ENCODE data around the gene MEX3D.

MEX3D gene

GRCh38 chr19:1585243-1585580 lies 17.1 kb upstream of the MEX3D start:
- H3K4me2 ChIP-seq (ENCODE audit: low read length), result no peak overlapping the region
- TF ChIP-seq CTCF (IDR thresholded peaks at IDR 0.05; ENCODE audit: low read length) (no peak), EZH2 (IDR thresholded peaks at IDR 0.05; ENCODE audit: borderline replicate concordance, low read length) (no peak)
- H3K9ac ChIP-seq (ENCODE audit: low read length), result no peak overlapping the region
- no peaks in the 10 kb centered on the region for H3K9me3 ChIP-seq (ENCODE audit: low read length)
- no peaks in the 10 kb centered on the region for H3F3A ChIP-seq (ENCODE audit: insufficient read depth, low read length)
- H3K4me1 ChIP-seq (ENCODE audit: insufficient read depth, low read length, severe bottlenecking), result peaks cover 8% of the 10 kb centered on the region
- H3K4me3 ChIP-seq (ENCODE audit: low read depth, low read length, poor library complexity, severe bottlenecking), result no peak overlapping the region
- H3K27me3 ChIP-seq (ENCODE audit: insufficient read depth, low read length), result no peaks in the 10 kb centered on the region
- peaks cover 79% of the 10 kb centered on the region for H3K36me3 ChIP-seq (ENCODE audit: insufficient read depth, low read length)
- H3K27ac ChIP-seq (ENCODE audit: low read depth, low read length, poor library complexity, severe bottlenecking), result no peak overlapping the region
- no peaks in the 10 kb centered on the region for H3K9me2 ChIP-seq (ENCODE audit: low read depth, low read length)
- no peak overlapping the region for H2AFZ ChIP-seq (ENCODE audit: low read length)
- no peaks in the 10 kb centered on the region for H4K20me1 ChIP-seq (ENCODE audit: insufficient read depth, low read length)
- peaks cover 38% of the 10 kb centered on the region for H3K79me2 ChIP-seq (ENCODE audit: insufficient read depth, low read length)

GRCh38 chr19:1584500-1585242 lies 16.5 kb upstream of the MEX3D start:
- Histone ChIP-seq H3K9me2 (ENCODE audit: low read depth, low read length) (no peaks in the 10 kb centered on the region), H3K27ac (ENCODE audit: low read depth, low read length, poor library complexity, severe bottlenecking) (no peak overlapping the region), H3F3A (ENCODE audit: insufficient read depth, low read length) (no peaks in the 10 kb centered on the region), H4K20me1 (ENCODE audit: insufficient read depth, low read length) (no peaks in the 10 kb centered on the region), H2AFZ (ENCODE audit: low read length) (no peak overlapping the region), H3K4me2 (ENCODE audit: low read length) (no peak overlapping the region), H3K36me3 (ENCODE audit: insufficient read depth, low read length) (peaks cover 80% of the 10 kb centered on the region), H3K79me2 (ENCODE audit: insufficient read depth, low read length) (peaks cover 33% of the 10 kb centered on the region), H3K4me1 (ENCODE audit: insufficient read depth, low read length, severe bottlenecking) (peaks cover 3% of the 10 kb centered on the region), H3K4me3 (ENCODE audit: low read depth, low read length, poor library complexity, severe bottlenecking) (no peak overlapping the region), H3K9ac (ENCODE audit: low read length) (no peak overlapping the region), H3K9me3 (ENCODE audit: low read length) (no peaks in the 10 kb centered on the region), H3K27me3 (ENCODE audit: insufficient read depth, low read length) (no peaks in the 10 kb centered on the region)
- TF ChIP-seq EZH2 (IDR thresholded peaks at IDR 0.05; ENCODE audit: borderline replicate concordance, low read length) (no peak), CTCF (IDR thresholded peaks at IDR 0.05; ENCODE audit: low read length) (no peak)

- H3K4me3 ChIP-seq (ENCODE audit: low read depth, low read length, poor library complexity, severe bottlenecking), result no peak overlapping the region
- no peaks in the 10 kb centered on the region for H3K9me3 ChIP-seq (ENCODE audit: low read length)
- no peak overlapping the region for H3K4me2 ChIP-seq (ENCODE audit: low read length)
- peaks cover 90% of the 10 kb centered on the region for H3K36me3 ChIP-seq (ENCODE audit: insufficient read depth, low read length)
- H3K27ac ChIP-seq (ENCODE audit: low read depth, low read length, poor library complexity, severe bottlenecking), result no peak overlapping the region
- no peak overlapping the region for H3K9ac ChIP-seq (ENCODE audit: low read length)
- no peaks in the 10 kb centered on the region for H3F3A ChIP-seq (ENCODE audit: insufficient read depth, low read length)
- H3K9me2 ChIP-seq (ENCODE audit: low read depth, low read length), result no peaks in the 10 kb centered on the region
- peaks cover 10% of the 10 kb centered on the region; the same call in 1 of the 2 replicates for H3K79me2 ChIP-seq (ENCODE audit: insufficient read depth, low read length)
- TF ChIP-seq CTCF (IDR thresholded peaks at IDR 0.05; ENCODE audit: low read length) (no peak), EZH2 (IDR thresholded peaks at IDR 0.05; ENCODE audit: borderline replicate concordance, low read length) (no peak)
- H3K4me1 ChIP-seq (ENCODE audit: insufficient read depth, low read length, severe bottlenecking), result no peaks in the 10 kb centered on the region
- H2AFZ ChIP-seq (ENCODE audit: low read length), result no peak overlapping the region
- no peaks in the 10 kb centered on the region for H3K27me3 ChIP-seq (ENCODE audit: insufficient read depth, low read length)
- no peaks in the 10 kb centered on the region for H4K20me1 ChIP-seq (ENCODE audit: insufficient read depth, low read length)
Measured at GRCh38 chr19:1582201-1582600, 14.1 kb upstream of the MEX3D start.

Data from OCI-LY1 (cell line).